ENCODE results near the gene MRPL55.

DNA sequence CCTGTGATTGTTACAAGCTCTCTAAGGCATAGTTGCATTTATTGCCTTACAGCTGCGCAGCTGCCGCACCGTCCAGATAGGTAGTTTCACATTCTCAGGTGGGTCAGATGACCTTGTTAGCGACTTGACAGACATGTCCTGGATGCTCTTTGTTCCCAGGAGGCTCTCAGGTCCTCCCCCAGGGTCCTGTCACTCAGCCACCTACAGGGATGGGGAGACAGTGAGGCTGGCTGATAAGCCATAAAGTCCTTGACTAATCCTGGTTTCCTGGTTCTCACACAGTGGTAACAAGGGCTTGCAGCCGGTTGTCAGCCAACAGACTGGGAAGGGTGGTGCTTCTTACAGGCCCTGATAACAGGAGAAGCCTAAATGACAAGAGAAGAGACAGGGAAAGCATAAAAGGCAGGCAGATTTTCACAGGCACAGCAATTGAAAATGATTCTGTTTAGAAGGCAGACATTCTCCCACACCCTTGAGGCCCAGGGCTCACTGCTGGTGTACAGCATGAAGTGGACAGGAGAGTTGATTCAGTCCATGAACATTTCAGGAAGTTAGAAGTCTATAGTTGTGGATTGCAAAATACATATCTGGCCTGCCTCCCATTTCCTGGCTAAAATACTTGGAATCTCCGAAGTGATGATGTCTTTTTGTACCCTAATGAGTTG is 23.7 kb downstream of the MRPL55 start:
- TF ChIP-seq CTCF (IDR thresholded peaks at IDR 0.05) (no peak), POLR2A (IDR thresholded peaks at IDR 0.05) (no peak)

Measured in tibial nerve (tissue), 3 donors.